GM18868 (cell line): ENCODE measurements around the gene TXK.

Experiments used
- ATAC-seq: cut with Tn5 transposase; IDR thresholded peaks from one replicate; pipeline ENCODE4 v1.9.1; 2021; ENCODE audit warnings: mild to moderate bottlenecking, moderate library complexity; ENCODE audit not compliant: unreplicated experiment

Gene TXK

DNA sequence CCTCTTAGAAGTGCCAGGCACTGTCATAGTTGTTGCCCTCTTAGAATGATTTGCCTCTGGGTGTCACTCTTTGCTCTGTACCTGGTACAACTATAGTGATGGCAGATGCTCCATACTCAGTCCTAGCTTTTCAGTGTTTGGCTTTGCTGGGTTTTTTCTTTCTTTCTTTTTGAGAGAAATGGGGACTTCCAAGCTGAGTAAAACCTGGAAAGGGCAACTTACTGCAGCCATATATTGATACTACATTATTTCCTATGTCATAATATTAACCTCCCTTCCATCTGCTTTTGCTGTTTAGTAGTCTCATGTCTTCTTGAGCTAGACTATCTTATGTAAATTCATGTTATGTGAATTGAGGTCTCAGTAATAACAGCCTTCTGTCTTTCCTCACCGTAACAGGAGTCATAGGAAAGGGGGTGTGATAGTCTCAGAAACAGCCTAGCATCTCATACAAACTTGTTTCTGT lies 68.4 kb downstream of the TXK start:
- ATAC-seq, result peak; percentile 80

DNA sequence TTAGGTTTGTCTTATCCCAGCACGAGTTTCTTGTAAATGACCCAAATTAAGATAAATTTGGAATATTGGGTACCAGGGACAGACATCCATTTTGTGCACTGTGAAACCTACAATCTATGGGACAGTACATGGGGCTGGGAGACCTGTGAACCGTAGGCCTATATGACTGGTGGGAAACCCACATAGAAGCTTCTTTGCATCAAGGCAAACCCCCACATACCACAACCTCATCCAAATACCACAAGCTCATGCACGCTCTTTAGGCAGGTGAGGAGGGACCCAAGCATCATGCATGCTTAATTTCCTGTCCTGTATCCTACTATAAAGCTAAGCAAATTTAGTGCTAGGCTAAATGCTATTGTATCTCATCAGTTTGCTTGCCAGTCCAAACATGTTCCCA lies 69.7 kb downstream of the TXK start:
- peak; percentile 40 for ATAC-seq

DNA sequence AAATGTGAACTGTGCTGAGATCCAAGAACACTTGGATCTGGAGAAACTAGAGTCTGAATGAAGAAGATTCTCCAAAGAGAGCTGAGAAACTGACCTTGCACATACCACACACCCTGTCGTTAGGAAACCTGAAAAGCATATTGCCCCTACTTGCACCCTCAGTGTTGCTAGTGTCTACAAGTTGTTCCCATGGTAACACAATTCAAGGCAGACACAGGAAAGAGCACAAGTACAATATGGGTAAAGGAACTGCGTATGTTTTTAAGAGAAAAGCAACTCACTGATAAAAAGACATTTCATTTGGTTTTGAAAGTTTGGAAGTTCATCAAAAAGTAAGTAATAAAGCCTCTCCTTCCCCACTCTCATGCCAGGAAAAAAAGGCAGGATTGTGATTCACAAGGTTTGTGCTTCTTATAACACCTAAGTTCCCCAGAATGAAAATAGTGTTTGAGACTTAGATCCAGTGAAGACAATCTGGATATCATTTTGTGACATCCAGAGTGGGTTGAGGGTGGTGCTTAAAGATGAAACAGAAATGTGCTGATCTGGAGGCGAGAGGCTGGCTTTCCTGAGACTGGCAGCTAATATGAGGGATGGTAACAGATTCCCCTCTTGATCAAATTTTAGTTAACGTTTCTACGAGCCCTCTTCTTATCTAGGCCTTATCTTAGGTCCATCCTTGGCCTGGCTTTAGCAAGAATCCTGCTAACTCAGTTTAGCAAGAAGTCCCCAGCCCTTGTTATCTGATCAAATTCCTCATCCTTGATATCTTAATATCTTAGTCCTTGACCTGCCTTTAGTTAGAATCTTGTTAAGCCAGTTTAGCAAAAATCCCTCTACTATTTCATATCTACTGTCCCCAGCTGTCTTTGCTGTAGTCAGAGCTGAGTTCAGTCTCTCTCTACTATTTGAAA lies 75.2 kb downstream of the TXK start:
- ATAC-seq, result no peak

DNA sequence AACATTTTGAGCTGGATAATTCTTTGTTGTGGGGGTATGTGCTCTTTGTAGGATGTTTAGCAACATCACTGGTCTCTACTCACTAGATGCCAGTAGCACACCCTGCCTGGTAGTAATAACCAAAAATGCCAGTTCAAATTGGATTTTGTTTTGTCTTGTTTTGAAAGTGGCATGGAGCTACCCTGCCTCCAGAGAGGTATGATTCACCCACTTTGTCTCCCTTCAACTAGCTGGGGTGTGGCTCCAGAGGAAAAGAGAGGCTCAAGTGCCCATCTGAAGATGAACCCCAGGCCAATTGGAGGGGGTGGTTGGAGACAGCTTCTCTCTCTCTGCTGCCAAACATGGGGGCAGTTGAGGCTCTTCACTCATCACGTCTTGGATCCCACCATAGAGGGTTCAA lies 83.0 kb downstream of the TXK start:
- ATAC-seq, result no peak

DNA sequence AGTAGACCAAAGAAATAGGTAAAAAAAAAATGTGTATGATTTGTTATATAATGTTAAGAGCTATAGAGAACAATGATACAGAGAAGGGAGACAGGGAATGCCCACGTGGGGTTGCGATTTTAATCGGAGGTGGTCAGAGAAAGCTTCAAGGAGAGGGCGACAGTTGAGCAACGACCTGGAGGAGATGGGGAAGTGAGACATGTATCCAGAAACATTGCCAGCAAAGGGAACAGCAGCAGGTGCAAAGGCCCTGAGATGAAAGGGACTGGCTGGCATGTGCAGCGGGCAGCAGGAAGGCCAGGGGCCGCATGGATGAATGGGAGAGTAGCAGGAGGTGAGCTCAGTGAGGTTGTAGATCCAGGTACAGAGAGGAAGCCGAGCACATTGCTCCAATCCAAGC lies 84.6 kb downstream of the TXK start:
- no peak for ATAC-seq

DNA sequence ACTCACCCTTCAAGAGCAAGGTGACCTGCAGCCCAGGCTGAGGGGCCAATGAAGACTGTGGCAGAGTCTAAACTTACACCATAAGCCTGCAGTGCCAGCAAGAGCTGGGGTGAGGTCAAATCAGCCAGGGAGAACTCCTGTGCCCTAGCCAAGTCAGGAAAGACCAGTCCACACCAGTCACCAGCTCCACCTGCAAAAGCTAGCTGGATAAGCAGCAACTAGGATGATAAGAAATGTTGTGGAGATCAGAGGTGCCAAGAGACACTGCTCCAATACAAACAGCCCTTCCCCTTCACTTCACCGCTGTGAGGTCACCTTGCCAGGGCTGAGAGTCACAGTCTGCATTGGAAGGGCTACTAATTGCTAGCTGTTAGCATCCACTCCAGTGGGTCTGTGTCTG lies 86.2 kb downstream of the TXK start:
- peak; percentile 5 for ATAC-seq

DNA sequence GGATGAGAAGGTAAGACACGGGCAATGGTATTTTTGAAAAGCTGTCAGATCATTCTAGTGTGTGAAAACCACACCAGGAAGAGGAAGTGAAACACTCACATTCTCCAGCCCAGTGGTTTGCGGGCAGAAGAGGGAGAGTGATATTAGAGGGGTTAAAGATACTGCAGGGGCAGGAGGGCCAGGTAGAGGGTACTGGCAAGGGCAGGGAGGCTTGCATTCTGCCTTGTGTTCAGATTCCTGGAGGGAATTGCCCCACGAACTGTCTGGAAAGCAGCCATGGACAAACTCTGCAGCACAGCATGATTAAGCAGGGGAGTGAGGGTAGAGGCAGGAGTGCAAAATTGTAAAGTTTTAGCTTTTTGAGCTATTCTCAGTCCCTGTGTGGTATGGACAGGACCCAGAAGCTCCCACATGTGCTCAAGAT lies 86.6 kb downstream of the TXK start:
- ATAC-seq, result peak; percentile 95

DNA sequence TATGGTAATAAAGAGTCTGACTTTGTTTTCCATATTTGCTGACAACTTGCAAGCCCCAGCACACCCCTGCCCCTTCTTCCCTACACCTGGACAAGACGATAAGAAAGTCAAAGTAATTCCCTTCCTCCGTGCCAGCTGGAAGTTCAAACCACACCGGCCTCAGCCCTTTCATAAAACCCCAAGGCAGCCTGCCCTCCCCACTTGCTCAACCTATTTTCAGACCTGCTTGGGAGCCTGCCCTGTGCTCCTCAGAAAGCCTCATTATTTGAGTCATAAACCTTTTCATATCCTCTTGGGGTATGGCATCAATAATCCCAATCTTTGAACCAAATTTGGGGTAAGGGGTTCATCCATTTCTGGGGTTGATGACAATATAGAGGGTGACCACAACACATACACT lies 88.0 kb downstream of the TXK start:
- ATAC-seq, result no peak

DNA sequence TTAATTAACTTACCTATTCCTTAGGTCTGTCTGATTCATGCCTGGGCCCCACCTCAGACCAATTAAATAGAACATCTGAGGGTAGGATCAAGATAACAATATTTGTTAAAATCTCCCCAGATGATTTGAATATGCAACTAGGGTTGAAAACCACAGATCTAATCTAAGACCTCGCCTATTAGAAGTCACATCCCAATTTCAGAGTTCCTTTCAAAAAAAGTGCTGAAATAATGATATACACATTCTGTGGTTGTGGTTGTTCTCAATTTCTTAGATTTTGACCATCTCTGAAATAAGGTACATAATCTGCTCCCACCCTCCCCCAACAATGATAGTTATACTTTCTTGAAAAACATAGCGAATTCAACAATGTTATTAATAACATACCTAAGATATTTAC lies 89.8 kb downstream of the TXK start:
- no peak for ATAC-seq

DNA sequence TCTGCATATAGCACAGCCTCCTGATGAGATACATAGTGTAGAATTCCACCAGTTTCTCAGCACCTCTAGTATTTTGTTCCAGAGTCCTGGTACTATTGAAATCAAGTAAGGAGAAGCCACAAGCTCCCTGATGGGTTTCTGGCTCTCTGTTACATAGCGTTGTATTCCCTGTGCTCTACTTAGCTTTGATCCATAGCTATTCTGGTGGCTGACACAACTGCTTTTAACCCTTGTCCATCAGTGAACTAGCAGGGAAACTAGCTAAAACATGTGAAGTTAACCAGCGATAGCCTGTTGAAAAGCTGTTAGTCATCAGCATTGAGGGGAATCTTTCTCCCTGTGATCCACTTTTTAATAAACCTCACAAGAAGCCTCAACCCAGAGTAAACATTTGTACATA lies 90.5 kb downstream of the TXK start:
- ATAC-seq, result no peak

DNA sequence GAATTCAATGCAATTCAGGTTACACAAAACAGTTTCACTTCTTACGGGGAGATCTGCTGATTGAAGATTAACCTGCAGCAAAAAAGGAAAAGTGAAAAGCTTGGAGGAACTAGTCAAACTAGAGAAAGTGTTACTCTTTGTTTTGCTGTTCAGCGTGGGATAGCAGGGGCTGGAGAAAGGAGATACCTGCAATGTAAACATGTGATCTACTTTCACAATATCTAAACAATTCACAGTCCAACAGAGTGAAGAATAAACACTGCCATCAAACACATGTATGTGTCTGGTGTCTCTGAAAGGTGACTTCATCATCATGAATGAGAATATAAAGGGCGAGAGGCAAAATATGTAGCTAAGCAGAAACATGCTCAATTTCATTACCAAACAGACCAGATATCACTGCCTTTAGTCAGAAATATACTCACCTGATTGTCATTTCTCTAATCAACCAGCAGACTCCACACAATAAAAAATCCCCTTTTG lies 91.0 kb downstream of the TXK start:
- no peak for ATAC-seq

DNA sequence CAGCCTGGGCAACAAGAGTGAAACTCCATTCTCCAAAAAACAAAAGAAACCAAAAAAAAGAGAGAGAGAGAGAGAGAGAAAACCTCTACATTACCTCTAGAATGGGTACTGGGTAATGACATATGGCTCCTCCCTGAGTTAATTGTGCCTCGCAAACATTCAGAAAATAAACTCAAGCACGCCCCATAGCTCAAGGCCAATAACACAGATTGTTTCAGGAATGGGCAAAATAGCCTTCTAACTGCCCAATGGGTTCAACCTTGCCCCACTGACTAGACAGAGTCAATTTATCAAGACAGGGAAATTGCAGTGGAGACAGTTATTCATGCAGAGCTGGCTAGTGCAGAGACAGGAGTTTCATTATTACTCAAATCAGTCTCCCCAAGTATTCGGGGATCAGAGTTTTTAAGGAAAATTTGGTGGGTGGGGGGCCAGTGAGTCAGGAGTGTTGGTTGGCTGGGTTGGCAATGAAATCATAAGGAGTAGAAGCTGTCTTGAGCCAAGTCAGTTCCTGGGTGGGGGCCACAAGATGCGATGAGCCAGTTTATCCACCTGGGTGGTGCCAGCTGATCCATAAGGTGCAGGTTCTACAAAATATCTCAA lies 92.4 kb downstream of the TXK start:
- peak; percentile 27 for ATAC-seq

DNA sequence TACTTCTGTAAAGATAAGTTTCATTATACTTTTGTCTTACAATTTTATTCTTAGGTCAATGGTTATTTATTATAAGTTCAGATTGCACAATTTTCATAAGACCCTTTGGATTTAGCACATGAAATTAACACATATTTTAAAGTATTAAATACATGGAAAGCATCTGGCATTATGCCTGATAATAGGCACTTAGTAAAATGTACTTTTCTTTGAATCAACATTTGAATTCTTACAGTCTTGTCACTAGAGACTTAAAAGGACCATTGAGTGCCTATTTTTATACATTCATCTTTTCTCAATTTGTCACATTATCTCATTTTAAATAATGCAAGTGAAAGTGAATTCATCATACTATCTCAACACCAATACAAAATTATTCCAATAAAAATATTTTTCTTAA lies 94.5 kb downstream of the TXK start:
- ATAC-seq, result no peak

DNA sequence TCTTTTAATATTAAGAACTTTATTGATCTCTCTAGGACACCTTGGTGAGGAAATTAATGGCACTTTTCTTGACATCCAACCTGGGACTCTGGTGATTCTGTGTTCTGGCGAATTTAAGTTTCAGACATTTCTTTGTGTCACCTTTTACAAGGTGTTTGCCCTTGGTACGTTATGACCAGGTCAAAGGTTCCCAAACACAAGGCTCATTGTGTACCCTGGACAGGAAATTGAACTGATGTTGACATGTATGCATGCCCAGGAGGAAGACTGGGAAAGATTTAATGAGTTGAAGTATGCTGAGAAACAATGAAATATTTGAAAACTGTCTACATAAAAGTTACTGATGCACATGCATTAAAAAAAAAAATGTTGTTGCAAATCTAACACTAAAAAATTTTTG lies 95.4 kb downstream of the TXK start:
- ATAC-seq, result no peak

DNA sequence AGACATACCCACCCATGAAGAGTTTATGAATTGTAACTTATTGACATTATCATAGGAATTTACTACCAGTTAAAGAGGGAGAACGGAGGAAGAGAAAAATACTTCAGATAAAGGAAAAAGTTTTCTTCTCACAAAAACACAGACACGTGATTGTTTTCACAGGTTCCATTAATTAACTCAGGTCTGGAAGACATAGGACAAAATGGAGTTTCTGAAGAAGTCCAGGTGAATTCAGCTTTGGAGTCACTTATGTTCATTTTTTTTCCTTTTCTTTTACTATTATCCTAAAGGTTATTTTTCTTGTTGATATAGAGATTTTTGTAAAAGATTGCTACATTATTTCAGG lies 97.0 kb downstream of the TXK start:
- no peak for ATAC-seq

DNA sequence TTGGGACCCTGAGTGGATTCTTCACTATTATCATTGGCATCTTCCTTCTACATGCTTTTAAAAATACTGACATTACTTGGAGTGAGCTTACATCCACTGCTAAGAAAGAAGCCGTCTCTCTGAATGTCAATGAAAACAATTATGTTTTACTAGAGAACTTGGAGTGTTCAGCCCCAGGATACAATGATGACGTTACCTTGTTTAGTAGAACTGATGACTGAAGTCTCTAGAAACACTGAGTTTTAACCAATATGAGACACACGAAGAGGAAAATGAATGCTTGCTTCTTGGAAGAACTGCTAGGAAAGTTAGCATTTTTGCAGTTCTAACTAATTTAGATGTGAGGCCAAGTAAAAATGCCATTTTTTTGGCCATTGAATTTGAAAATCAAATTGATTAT lies 98.1 kb downstream of the TXK start:
- ATAC-seq, result no peak

DNA sequence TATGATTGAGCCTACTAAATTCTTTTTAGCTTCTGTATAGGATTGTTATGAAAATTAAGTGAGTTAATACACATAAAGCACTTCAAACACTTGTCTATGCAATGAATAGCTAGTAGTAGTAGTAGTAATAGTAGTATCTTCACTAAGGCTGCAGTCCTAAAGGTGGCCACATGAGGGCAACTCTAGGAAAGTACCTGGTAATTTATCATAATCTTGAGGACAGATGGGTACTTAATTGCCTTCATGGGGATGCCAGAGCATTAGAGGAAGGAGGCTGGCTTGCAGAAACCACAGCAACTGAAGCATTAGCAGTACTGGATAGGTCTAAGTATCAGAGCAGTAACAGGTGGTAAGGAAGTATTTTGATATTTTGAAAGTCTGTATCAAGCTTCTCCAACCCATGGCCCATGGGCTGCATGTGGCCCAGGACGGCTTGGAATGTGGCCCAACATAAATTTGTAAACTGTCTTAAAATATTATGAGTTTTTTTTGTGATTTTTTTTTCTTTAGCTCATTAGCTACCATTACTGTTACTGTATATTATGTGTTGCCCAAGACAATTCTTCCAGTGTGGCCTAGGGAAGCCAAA lies 100.1 kb downstream of the TXK start:
- no peak for ATAC-seq

DNA sequence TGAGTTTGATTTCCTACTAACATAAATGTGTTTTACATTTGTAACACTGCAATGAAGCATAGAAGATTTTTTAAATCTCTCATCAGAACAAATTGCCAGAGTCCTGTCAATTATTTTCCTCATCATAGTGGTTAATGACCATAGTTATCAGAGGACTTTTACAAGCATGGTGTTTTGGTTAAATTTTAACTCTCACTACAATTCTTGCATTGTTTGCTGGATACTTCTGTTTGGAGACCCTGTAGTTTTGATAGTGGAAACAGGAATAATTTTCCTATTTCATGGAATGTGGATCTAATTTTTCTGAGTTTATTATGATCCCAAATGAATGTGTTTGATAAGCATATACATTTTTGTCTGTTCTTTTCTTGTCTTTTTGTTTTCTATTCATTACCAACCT lies 100.6 kb downstream of the TXK start:
- no peak for ATAC-seq

DNA sequence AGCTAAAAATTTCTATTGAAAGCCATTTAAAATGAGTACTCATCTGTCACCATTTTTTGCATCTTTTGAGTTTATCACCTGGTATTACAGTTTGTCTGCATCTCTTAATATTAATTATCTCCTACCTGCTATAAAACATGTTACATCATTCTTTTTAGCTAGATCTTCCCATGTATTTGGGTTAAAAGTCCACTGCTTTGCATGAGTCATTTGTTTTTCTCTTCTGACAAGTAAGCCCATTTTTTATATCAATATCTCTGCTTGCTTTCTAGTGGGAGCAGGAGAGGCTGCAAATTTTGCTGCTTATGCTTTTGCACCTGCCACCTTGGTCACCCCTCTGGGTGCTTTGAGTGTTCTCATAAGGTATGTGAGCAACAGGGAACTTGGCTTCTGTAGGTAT lies 101.3 kb downstream of the TXK start:
- no peak for ATAC-seq

DNA sequence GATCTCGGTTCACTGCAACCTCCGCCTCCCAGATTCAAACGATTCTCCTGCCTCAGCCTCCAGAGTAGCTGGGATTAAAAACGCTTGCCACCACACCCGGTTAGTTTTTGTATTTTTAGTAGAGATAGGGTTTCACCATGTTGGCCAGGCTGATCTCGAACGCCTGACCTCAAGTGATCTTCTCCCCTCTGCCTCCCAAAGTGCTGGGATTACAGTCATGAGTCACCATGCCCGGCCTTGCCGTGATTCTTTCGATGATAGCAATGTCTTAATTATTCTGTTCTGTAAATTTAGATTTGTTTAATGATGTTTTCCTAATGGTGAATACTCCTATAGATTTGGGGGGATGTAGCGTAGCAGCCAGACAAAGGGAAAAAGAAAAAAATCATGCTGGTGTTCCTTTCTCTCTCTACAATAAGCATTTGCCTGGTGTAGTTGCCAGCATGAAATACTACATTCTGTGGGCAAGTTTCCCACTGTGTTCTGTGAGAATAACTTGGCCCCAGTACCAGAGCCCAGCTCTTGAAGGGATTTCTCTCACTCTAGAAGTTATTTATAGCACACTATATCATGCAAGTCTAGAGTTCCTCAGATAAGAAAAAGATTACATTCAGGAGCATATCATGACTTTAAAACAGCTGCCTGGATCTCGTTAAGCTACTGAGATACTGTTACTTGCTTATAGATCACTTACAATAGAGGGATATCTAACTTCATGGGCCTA lies 102.1 kb downstream of the TXK start:
- no peak for ATAC-seq

DNA sequence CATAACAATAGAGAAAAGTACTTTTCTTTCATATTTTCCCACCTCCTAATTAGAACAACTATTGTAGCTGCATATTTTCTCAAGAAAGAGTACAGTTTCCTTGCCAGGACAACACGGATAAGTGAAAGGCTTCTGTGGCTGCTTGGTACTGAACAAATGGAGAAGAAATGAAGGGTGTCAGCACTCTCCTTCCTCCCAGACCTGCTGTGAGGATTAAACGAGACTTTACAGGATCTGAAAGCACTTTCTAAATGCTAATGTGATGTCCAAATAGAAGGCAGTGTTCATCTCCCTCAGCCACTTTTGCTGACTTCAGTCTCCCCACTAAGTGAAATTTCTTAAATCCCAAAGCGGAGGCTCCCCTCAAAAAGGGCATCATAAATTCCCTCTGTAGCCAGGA lies 103.6 kb downstream of the TXK start:
- ATAC-seq, result no peak
